Panc1 (cell line): ENCODE data around the gene FOXO1.

Experiments used
- POLR2AphosphoS5 ChIP-seq: IDR thresholded peaks from 2 replicates; pipeline ENCODE4 v1.6.1; 2012; ENCODE audit warnings: mild to moderate bottlenecking, low read depth, low read length, moderate library complexity
- SIN3A ChIP-seq: IDR thresholded peaks from 2 replicates; pipeline ENCODE4 v1.6.1; 2012; ENCODE audit warnings: low read depth, mild to moderate bottlenecking, low read length, moderate library complexity, borderline replicate concordance; ENCODE audit not compliant: insufficient read depth
- TF ChIP-seq, protein P1 (sequence below): fragments of 450-650 bp; IDR thresholded peaks from 2 replicates; pipeline ENCODE4 v1.5.1; 2017; ENCODE audit warnings: mild to moderate bottlenecking
- TF ChIP-seq, protein P2 (sequence below), 2 experiments: IDR thresholded peaks; 2 replicates each; pipeline ENCODE4 v1.6.1; 2011 to 2012; ENCODE audit warnings: low read depth in 2 of 2, control low read depth in 1 of 2, low read length in 1 of 2, mild to moderate bottlenecking in 1 of 2, moderate library complexity in 1 of 2; ENCODE audit not compliant: insufficient read depth in 1 of 2

- TF ChIP-seq, protein P1, sequence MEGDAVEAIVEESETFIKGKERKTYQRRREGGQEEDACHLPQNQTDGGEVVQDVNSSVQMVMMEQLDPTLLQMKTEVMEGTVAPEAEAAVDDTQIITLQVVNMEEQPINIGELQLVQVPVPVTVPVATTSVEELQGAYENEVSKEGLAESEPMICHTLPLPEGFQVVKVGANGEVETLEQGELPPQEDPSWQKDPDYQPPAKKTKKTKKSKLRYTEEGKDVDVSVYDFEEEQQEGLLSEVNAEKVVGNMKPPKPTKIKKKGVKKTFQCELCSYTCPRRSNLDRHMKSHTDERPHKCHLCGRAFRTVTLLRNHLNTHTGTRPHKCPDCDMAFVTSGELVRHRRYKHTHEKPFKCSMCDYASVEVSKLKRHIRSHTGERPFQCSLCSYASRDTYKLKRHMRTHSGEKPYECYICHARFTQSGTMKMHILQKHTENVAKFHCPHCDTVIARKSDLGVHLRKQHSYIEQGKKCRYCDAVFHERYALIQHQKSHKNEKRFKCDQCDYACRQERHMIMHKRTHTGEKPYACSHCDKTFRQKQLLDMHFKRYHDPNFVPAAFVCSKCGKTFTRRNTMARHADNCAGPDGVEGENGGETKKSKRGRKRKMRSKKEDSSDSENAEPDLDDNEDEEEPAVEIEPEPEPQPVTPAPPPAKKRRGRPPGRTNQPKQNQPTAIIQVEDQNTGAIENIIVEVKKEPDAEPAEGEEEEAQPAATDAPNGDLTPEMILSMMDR = no peak
- TF ChIP-seq POLR2AphosphoS5 = no peak
- TF ChIP-seq, protein P2, sequence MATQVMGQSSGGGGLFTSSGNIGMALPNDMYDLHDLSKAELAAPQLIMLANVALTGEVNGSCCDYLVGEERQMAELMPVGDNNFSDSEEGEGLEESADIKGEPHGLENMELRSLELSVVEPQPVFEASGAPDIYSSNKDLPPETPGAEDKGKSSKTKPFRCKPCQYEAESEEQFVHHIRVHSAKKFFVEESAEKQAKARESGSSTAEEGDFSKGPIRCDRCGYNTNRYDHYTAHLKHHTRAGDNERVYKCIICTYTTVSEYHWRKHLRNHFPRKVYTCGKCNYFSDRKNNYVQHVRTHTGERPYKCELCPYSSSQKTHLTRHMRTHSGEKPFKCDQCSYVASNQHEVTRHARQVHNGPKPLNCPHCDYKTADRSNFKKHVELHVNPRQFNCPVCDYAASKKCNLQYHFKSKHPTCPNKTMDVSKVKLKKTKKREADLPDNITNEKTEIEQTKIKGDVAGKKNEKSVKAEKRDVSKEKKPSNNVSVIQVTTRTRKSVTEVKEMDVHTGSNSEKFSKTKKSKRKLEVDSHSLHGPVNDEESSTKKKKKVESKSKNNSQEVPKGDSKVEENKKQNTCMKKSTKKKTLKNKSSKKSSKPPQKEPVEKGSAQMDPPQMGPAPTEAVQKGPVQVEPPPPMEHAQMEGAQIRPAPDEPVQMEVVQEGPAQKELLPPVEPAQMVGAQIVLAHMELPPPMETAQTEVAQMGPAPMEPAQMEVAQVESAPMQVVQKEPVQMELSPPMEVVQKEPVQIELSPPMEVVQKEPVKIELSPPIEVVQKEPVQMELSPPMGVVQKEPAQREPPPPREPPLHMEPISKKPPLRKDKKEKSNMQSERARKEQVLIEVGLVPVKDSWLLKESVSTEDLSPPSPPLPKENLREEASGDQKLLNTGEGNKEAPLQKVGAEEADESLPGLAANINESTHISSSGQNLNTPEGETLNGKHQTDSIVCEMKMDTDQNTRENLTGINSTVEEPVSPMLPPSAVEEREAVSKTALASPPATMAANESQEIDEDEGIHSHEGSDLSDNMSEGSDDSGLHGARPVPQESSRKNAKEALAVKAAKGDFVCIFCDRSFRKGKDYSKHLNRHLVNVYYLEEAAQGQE (IDR thresholded peaks at IDR 0.05; ENCODE audit: insufficient read depth in 1 of 2, low read depth in 2 of 2, low read length in 1 of 2) = no peak
- no peak for TF ChIP-seq SIN3A
These were observed 75.3 kb downstream of the FOXO1 start for GRCh38 chr13:40591091-40591490.
